Astrocyte of the spinal cord (primary cell): ENCODE data around the gene GOLGA1.

Experiments used
- DNase-seq: peaks from one replicate; pipeline ENCODE4 v3.0.0; 2011; ENCODE audit warnings: low read depth, low spot score
- H3K4me3 ChIP-seq: 2 replicates; pipeline ENCODE4 v1.5.1; 2011; ENCODE audit warnings: low read depth, mild to moderate bottlenecking, low read length, moderate library complexity
- in situ Hi-C: cut with HindIII; loops from 2 replicates; pipeline ENCODE4 v1.10.0; 2017; ENCODE audit warnings: low sequenced_read_pairs
- TF ChIP-seq, protein P1 (sequence below): IDR thresholded peaks from 2 replicates; pipeline ENCODE4 v1.5.1; 2012; ENCODE audit warnings: low read depth, mild to moderate bottlenecking, low read length, inconsistent platforms

GOLGA1 gene

DNA sequence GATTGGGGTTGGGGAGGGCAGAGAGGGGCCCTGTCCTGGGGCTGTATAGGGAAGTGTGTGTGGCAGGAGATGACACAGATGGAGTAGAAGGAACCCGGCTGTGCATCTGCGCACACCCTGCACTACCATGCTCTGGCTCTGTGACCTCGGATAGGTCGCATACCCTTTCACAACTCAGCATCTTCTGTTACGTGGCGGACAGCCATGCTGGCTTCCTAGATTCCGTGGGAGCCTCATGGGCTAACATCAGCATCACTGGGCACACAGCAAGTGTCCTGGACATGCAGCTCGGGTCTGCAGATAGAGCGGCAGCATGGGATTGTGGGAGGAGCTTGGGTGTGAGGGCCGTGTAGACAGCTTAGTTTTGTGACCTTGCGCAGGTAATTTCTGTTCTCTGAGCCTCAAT is 69.7 kb downstream of the GOLGA1 start:
- DNase-seq = no peak
- no peak overlapping the region for H3K4me3 ChIP-seq
- in situ Hi-C loops = no loop called here
- TF ChIP-seq, protein P1, sequence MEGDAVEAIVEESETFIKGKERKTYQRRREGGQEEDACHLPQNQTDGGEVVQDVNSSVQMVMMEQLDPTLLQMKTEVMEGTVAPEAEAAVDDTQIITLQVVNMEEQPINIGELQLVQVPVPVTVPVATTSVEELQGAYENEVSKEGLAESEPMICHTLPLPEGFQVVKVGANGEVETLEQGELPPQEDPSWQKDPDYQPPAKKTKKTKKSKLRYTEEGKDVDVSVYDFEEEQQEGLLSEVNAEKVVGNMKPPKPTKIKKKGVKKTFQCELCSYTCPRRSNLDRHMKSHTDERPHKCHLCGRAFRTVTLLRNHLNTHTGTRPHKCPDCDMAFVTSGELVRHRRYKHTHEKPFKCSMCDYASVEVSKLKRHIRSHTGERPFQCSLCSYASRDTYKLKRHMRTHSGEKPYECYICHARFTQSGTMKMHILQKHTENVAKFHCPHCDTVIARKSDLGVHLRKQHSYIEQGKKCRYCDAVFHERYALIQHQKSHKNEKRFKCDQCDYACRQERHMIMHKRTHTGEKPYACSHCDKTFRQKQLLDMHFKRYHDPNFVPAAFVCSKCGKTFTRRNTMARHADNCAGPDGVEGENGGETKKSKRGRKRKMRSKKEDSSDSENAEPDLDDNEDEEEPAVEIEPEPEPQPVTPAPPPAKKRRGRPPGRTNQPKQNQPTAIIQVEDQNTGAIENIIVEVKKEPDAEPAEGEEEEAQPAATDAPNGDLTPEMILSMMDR = no peak

DNA sequence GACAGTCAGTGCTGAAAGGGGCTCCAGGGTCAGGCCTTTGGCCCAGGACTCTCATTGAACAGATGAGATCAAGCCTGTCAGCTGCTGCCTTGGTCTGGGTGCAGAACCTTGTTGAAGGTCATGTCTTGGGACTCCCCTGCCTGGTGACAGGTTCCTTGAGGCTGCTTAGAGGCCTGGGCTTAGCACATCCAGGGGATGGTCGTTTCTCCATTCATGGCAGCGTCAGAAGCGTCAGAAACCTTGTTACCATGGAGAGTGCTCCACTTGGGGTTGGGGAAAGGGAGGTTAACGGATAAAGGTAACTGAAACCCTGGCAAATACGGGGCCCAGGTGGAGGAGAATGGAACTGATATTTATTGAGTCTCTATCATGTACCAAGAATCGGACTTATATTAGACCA is 70.2 kb downstream of the GOLGA1 start:
- H3K4me3 ChIP-seq = peak overlapping the region; percentile 95
- in situ Hi-C loops = no loop called here
- TF ChIP-seq, protein P1 = no peak
- no peak for DNase-seq

DNA sequence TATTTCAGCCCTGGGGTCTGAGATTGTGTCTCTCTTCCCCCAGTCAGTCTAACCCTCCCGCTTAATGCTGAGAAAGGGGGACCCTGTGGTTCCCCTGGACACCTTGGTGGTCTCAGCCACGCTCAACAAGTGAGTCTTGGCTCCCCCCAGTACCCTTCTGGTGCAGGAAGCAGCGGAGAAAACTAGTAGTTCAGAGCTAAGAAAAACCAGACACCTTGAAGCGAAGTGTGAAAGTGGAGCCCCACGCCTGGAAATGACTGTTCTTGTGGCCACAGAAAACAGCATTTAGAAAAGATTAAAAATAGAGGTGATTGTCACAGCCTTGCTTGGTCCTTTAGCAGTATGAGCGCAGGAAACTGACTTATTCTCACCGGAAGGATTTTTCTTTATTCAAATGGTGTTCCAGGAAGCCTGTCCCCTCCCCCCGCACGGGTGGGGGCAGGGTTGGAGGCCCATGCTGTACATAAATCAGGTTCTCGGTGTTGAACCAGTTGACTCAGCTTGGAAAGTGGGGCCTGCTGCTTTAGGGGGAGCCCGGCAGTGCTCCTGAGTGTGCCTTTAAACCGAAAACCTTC is 70.8 kb downstream of the GOLGA1 start:
- in situ Hi-C loops = no loop called here
- peak; percentile 53 for DNase-seq

DNA sequence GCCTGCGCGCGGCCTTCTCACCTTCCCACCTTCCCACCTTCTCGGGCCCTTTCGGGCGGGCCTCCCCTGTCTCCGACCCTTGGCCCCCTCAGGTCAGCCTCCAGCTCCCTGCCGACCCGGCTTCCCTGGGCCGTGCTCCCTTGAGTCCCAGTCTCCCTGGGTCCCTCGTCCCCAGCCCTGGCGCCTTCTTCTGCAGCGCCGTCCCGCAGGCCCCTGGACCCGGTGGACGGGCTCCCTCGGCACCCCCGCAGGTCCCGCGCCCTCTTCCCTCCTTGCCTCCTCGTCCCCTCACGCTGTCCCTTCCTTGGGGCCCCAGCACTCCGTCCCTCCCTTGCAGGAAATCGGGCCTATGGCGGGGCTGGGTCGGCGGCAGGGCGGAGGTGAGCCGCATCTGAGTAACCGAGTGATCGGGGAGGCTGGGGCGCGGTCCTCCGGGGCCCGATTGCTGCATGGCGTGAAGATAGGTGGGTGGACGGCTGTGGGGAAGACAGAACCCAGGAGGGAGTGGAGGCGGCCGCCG is 71.4 kb downstream of the GOLGA1 start:
- in situ Hi-C loops = no loop called here
- TF ChIP-seq, protein P1 = no peak
- H3K4me3 ChIP-seq = peak overlapping the region; percentile 95
- DNase-seq = no peak

More for the DNA sequence above, 70.8 kb downstream of the GOLGA1 start:
- TF ChIP-seq, protein P1 = no peak
- peak overlapping the region; percentile 95 for H3K4me3 ChIP-seq

DNA sequence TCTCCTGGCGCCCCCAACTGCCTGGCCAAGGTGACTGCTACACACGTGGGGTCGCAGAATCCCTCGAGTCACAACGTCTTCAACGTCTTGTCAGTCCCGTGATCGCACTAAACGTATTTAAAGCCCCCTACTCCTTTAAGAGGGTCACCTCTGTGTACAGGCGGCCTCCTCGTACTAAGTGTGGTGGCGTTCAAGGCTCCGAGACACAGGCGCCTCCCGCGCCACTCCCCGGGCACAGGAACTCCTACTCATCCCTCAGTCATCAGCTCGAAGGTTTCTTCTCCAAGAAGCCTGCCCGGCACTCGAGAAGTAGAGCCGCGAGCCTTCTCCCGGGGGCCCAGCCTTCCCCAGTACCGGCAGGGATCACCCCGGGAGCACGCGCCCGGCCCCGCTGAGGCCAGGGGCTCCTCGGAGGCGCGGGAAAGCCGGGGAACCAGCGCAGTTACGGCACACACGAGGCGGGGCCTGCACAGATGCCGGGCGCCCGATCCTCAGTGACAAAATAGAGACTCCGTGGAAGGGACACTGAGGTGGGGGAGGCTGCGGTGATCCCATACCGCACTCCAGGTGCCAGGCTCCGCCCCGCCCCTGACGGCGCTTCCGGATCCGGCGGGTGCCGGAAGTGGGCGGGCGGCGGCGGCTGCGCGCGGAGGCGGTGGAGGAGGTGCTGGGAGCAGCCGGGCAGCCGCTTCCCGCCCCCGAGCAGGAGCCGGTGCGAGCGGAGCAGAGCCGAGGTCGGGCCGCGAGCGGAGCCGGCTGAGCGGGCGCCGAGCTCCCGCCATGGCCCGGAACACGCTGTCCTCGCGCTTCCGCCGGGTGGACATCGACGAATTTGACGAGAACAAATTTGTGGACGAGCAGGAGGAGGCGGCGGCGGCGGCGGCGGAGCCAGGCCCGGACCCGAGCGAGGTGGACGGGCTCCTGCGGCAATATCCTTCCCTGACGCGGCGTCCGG is 72.1 kb downstream of the GOLGA1 start:
- in situ Hi-C loops = no loop called here
- DNase-seq = peak; percentile 81
- TF ChIP-seq, protein P1 = peak; percentile 44
- peak overlapping the region; percentile 95 for H3K4me3 ChIP-seq

DNA sequence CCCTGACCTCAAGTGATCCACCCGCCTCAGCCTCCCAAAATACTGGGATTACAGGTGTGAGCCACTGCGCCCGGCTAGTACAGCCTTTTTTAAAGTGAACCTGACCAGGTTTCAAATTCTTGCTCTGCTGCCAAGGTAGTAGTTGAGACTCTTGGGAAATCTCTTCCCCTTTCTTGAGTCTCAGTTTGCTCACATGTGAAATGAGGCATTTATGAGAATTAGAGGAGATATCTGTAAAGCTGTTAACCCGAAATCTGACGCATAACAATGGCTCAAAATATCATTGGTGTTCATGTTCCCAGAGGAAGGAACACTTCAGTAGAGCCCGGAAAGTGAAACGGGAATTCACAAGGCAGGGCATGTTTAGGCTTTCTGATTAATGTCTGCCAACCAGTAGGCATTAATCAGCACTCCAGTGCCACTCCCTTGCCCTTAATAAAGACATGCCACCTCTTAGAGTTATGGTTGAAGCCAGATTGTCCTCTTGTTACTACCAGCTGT is 77.5 kb downstream of the GOLGA1 start:
- DNase-seq = no peak
- in situ Hi-C loops = no loop called here
- H3K4me3 ChIP-seq = no peak overlapping the region
- TF ChIP-seq, protein P1 = no peak
